Fibroblast of villous mesenchyme (primary cell): ENCODE measurements around the gene MPRIP. TPM values are rescaled to one million over a fixed set of nuclear protein-coding genes. Genes with fewer than 3 reads are reported as not detected.

Source experiments
- DNase-seq: peaks from one replicate; pipeline ENCODE4 v3.0.0-alpha.2; 2010; ENCODE audit warnings: low read depth
- H3K4me3 ChIP-seq: 2 replicates; pipeline ENCODE4 v1.5.1; 2011; ENCODE audit warnings: low read depth, mild to moderate bottlenecking, low read length
- total RNA-seq: library from RNA; depleted of rRNA; stranded (reverse); fragments of >200 nt; gene quantifications from 2 replicates; pipeline ENCODE4 v1.2.3, GENCODE V29; 2012
- TF ChIP-seq, protein P1 (sequence below): IDR thresholded peaks from 2 replicates; pipeline ENCODE4 v1.5.1; 2012; ENCODE audit warnings: low read depth, mild to moderate bottlenecking, low read length; ENCODE audit not compliant: insufficient read depth

The MPRIP gene
- total RNA-seq, 1 donor = 178 TPM

DNA sequence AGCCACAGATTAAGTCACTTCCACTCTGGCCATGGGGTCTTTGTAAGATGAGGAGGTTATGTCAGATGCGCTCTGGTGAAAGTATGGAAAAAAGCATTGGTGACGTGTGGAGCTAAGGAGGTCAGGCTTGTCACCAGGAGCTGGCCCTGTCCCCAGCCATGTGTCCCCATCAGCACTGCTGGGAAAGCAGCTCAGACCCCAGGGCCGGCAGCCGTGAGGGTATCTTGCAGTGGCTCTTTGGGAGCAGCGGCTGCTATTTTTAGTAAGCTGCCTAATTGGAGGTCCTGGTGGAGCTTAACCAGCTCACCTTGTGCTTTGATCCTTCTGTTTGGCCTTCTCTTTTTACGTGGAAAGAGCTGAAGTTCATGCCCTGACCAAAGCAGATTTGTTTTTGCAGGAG, 60.9 kb downstream of the MPRIP start:
- no peak for DNase-seq

DNA sequence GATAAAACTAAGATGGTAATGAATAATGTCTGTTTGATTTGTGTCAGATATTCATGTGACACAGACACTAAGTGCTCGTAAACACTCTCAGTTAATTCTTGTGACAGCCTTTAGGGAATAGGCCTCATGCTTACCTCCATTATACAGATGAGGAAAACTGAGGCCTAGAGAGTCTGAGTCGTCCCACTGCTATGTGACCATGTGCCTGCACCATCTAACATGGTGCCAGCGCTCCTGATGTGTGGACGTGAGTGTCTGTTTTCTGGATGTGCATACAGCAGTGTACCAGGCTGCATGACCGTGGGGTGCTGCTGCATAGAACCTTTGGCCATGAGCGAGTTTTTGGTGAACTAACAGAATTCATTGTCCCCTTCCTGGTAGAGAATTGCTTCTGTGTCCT, 61.8 kb downstream of the MPRIP start:
- no peak for DNase-seq
- no peak overlapping the region for H3K4me3 ChIP-seq
- TF ChIP-seq, protein P1, sequence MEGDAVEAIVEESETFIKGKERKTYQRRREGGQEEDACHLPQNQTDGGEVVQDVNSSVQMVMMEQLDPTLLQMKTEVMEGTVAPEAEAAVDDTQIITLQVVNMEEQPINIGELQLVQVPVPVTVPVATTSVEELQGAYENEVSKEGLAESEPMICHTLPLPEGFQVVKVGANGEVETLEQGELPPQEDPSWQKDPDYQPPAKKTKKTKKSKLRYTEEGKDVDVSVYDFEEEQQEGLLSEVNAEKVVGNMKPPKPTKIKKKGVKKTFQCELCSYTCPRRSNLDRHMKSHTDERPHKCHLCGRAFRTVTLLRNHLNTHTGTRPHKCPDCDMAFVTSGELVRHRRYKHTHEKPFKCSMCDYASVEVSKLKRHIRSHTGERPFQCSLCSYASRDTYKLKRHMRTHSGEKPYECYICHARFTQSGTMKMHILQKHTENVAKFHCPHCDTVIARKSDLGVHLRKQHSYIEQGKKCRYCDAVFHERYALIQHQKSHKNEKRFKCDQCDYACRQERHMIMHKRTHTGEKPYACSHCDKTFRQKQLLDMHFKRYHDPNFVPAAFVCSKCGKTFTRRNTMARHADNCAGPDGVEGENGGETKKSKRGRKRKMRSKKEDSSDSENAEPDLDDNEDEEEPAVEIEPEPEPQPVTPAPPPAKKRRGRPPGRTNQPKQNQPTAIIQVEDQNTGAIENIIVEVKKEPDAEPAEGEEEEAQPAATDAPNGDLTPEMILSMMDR = no peak

More for the DNA sequence above, 60.9 kb downstream of the MPRIP start:
- TF ChIP-seq, protein P1 = no peak
- no peak overlapping the region for H3K4me3 ChIP-seq

DNA sequence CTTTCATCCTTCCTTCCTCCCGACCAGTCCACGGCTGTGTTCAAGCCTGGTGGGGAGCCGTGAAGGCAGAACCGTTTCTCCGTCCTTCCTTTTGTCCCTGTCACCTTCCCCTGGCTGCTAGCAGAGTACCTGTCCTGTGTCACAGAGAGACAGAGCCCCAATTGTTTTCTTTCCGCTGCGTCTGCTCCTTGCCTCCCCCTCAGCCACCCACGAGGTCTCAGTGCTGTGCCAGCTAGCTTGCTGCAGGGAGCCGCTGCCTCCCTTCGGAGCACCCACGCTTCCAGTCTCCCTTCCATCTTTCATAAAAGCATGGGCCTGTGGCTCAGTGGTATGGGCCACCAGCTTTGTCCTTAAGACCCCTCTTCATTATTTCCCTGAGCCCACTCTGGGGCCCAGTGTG, 62.2 kb downstream of the MPRIP start:
- no peak for DNase-seq
- no peak overlapping the region for H3K4me3 ChIP-seq
- TF ChIP-seq, protein P1 = no peak

DNA sequence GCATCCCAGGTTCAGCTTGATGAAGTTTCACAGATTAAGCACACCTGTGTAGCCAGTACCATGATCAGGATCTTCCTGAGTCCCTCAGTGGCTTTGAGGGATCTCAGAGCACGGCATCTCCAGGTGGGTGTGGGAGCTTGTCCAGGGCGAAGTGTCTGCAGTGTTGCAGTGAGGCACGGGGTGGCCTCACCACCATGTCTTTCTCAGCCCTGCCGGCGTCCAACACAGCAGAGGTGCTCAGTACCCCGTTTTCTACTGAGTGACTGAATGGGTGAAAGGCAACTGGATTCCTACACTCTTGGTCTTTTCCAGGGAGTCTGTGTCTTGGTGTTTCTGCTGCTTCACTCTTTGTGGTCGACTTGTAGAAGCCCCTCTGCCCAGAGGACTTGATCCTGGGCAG, 63.7 kb downstream of the MPRIP start:
- TF ChIP-seq, protein P1 = no peak
- no peak overlapping the region for H3K4me3 ChIP-seq
- no peak for DNase-seq

DNA sequence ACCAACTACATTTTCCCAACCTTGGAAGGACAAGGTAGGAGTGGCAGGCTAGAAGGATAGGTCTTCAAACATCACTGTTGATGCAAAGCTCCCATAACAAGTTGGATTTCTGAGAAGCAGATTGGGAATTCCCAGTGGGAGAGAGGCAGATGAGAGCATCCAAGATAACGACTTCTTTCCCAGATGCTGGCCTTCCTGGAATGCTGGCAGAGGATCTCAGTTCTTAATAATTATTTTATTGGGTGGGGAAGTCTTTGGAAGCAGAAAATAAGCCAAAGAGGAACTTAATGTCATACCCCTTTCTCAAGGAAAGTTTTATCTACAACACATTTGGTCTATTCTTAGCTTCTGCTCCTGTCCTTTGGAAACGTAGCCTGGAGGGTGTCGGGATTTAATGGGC, 64.5 kb downstream of the MPRIP start:
- peak; percentile 38 for DNase-seq
- H3K4me3 ChIP-seq = no peak overlapping the region
- TF ChIP-seq, protein P1 = no peak

DNA sequence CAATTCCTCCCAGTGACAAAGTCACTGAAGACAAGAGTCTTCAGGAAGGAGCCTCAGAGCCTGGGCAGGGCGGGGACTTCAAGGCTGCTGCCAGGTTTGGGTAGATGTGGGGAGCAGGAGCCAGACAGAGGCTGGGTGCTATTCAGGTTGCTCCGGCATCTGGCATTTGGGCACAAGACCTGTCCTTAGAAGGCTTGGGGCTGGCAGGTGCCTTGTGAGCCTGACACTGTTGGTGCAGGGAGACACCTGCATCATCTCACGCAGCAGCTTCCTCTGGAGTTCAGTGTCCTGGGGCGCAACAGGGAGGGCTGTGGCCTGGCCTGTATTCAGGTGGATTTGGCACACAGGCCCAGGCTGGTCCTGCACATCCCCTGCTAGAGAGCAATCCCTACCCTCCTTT, 65.0 kb downstream of the MPRIP start:
- TF ChIP-seq, protein P1 = no peak
- DNase-seq = no peak
- H3K4me3 ChIP-seq = no peak overlapping the region

DNA sequence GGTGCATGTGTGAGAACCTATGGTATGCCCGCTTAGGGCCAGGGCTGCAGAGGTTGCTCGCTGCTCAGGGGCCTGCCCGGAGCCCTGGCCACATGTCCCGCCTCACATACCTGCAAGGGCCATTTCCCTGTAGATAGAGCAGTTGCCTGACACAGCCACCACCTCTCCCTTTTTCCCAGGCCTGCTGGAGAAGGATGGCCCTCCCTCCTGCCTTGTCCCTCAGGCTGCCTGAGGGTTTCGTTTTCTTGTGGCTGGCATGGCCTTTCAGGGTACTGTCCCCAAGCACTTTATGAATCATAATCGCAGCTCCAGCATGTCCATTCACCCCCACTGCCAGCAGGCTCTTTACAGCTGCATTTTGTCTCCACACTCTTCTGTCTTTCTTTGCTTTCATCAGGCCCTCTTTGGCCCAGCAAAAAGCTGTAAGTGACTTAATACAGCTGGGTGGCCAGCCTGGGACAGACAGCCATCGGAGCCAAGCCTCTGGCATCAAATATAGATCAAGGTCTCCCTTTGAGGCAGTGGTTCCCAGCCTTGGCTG, 65.7 kb downstream of the MPRIP start:
- peak; percentile 26 for DNase-seq
- H3K4me3 ChIP-seq = no peak overlapping the region
- TF ChIP-seq, protein P1 = no peak
